ENCODE results near the gene ST3GAL3.

- TF ChIP-seq CTCF (IDR thresholded peaks at IDR 0.05) (no peak), EZH2phosphoT487 (IDR thresholded peaks at IDR 0.05) (no peak)
Measured at GRCh38 chr1:43979261-43979527, 271.9 kb downstream of the ST3GAL3 start.
